KOPT-K1 (cell line): Measurements from ENCODE around the gene TMEM168.

Experiments used
- H3K27ac ChIP-seq: fragments of 200-600 bp; sonication (generic); 2 replicates; pipeline ENCODE4 v1.5.1; 2016; ENCODE audit warnings: antibody characterized with exemption, mild to moderate bottlenecking, low read depth, low read length; ENCODE audit not compliant: poor library complexity, severe bottlenecking
- H3K36me3 ChIP-seq: fragments of 200-600 bp; sonication (generic); 2 replicates; pipeline ENCODE4 v1.5.1; 2017; ENCODE audit warnings: antibody characterized with exemption, mild to moderate bottlenecking, low read length, moderate library complexity; ENCODE audit not compliant: insufficient read depth
- H3K9me3 ChIP-seq: fragments of 200-600 bp; sonication (generic); 2 replicates; pipeline ENCODE4 v1.5.1; 2017; ENCODE audit warnings: antibody characterized with exemption, low read length, mild to moderate bottlenecking; ENCODE audit not compliant: insufficient read depth, poor library complexity, severe bottlenecking

The TMEM168 gene

DNA sequence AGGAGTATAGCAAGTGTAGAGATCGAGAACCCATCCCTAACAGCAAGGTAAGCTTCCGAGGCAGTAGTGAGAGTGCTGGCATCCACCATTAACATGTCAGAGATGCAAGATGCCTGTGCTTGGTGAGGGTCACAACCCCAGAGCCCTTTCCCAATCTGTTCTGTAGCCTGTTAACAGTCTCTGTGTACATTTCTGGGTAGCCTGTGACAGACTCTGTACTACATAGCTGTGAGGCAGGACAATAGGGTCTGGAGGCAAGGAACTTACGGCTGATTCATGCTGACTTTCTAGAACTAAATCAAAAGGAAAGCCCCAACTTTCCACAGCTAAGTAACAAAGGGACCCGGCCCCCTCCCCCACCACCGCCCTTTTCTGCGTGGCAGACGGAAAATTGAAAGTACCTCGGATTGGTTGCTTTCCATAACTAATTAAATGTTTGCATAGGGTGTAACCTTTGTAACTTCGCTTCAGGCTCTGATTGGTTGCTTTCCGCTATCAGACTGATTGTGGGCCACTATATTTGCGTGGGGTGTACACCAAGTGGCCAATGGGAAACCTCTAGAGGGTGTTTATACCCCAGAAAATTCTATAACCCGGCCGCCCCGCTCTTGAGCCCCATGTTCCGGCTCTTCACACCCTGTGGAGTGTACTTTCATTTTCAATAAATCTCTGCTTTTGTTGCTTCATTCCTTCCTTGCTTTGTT lies 1.4 kb upstream of the TMEM168 start:
- Histone ChIP-seq H3K36me3 (no peaks in the 10 kb centered on the region), H3K27ac (no peak overlapping the region), H3K9me3 (no peaks in the 10 kb centered on the region)

DNA sequence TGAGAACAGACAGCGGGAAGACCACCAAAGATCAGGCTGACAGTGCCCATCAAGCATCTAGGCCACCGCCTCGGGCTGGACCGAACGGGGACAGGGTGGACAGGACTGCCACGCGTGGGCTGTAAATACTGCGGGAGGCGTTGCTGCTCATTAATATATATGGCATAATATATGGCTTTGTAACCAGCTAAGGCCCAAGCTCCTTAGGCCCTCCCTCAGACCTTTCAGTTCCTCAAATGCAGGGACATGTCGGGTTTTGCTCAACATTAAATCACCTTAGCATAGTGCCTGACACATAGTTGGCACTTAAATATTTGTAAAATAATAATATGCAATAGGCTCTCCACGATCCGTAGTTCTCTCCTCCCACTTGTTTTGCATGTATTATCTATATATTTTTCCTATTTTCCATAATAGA lies 402 bp upstream of the TMEM168 start:
- H3K36me3 ChIP-seq, result no peaks in the 10 kb centered on the region
- H3K9me3 ChIP-seq, result no peaks in the 10 kb centered on the region
- peak overlapping the region; percentile 75 for H3K27ac ChIP-seq

DNA sequence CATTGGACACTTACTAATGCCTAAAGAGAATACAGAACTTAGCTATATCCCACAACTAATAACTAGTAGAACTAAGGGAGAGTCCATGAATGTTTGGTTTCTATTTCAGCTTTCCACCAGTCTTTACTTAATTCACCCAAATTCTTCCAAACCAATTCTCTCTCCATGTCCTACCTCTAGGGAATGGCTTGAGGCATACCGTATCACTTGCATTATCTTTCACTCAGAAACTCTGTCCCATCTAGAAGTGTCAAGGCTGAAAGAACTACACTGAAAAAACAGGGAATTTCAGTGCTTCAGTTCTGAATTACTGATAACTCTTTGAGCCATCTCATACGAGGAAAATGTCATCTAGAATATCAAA lies 758 bp downstream of the TMEM168 start:
- Histone ChIP-seq H3K27ac (peak overlapping the region; percentile 75), H3K9me3 (no peaks in the 10 kb centered on the region), H3K36me3 (peaks cover 3% of the 10 kb centered on the region)

DNA sequence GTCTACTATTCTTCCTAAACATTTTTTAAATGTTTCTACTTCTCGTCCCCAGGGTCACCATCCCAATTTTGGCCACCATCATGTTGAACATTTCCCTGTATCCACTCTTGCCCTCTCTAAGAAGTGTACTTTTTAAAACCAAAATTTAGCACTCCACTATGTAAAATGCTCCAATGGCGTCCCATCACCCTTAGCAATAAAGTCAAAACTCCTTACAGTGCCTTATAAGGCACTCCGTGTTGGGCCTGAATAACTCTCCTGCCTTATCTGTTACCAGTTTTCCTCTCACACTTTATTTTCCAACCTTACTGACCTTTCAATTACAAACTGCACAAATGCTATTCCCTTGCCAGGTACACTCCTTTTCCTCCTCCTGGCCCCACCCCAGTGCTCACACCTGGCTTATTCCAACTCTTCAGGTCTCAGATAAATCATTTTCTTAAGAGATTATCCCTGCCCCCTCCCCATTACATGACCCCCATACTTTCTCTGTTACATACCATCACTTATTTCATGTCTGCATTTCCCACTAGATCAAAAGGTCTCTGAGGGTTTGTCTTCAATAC lies 1.3 kb downstream of the TMEM168 start:
- Histone ChIP-seq H3K27ac (peak overlapping the region; percentile 75), H3K9me3 (no peaks in the 10 kb centered on the region), H3K36me3 (peaks cover 8% of the 10 kb centered on the region)

DNA sequence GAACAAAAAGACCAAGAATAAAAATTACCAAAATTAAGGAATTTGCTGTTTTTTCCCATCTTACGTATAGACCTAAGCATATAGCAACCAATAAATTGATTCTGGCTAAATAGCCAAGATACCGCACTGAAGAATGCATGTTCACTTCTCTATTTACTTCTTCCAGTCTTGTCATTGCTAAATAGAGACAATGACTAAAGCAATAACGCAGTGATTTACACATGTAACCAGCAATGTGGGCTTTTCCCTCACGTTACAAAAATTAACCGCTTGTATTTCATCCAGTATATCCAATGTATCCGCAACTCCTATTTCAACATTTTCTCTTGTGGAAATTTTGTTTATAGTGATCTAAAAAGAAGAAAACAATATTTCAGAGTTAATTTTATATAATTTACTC lies 5.6 kb downstream of the TMEM168 start:
- Histone ChIP-seq H3K9me3 (no peaks in the 10 kb centered on the region), H3K27ac (no peak overlapping the region), H3K36me3 (peaks cover 37% of the 10 kb centered on the region)

DNA sequence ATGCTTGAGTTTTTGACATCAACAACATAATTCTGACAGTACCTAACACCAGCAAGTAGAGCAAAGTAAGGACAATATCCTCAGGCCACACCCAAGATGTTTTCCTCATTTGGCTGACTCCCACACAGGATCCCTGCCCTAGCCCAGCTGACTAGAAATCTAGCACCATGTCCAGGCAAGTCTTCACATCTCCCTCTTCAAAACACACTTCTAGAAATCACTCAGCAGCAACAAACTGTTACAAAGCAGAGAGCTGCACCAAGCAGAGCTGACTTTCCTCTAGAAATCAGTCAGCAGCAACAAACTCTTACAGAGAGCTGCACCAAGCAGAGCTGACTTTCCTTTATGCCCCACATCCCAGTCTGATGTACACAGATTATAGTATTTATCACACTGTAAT lies 7.7 kb downstream of the TMEM168 start:
- peaks cover 45% of the 10 kb centered on the region for H3K36me3 ChIP-seq
- no peak overlapping the region for H3K27ac ChIP-seq
- peaks cover 1% of the 10 kb centered on the region for H3K9me3 ChIP-seq

DNA sequence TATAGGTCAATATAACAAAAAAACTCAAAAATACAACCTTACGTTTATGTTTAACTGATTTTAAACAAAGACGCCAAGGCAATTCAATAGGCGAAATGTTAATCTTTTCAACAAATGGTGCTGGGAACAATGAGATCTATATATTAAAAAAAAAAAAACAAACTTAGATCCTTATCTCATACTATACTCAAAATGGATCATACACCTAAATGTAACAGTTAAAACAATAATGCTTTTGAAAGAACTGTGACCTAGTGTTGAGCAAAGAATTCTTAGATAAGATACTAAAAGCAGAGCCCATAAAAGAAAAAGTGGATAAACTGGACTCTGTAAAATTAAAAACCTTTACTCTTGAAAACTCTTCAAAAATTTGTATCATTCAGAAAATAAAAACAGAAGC lies 8.6 kb downstream of the TMEM168 start:
- H3K27ac ChIP-seq, result no peak overlapping the region
- H3K36me3 ChIP-seq, result peaks cover 45% of the 10 kb centered on the region
- peaks cover 4% of the 10 kb centered on the region for H3K9me3 ChIP-seq

DNA sequence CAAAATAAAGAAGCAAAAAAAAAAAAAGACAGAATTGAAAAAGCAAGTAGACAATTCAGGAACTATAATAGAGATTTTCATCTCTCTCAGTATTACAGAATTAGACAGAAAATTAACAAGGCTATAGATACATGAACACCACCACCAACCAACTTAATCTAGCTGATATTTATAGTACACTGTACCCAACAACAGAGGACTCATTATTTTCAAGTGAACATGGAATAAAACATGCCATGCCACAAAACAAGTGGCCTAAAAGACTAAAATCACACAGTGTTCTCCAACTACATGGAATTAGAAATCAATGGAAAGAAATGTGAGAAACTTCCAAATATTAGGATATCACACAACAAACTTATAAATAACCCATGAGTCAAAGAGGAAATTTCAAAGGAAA lies 9.1 kb downstream of the TMEM168 start:
- Histone ChIP-seq H3K9me3 (peaks cover 4% of the 10 kb centered on the region), H3K27ac (no peak overlapping the region), H3K36me3 (peaks cover 45% of the 10 kb centered on the region)

DNA sequence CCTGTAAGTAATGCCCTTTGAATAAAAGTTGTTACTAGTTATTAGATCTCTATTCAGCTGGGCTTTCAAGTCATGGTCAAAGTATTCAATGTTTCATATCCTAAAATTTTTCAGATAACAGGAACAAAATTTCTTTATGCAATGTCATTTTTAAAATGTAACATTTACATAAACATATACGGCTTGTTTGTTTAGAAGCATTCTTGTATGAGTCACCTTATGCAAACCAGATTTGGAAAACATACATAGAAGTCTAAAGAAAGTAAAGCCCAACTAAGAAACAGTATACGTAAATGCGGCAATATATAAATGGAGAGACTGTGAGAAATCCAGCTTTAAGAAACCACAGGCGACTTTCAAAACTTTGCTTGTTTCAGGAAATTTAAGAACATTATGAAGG lies 10.5 kb downstream of the TMEM168 start:
- H3K9me3 ChIP-seq, result peaks cover 4% of the 10 kb centered on the region
- peaks cover 45% of the 10 kb centered on the region for H3K36me3 ChIP-seq
- H3K27ac ChIP-seq, result no peak overlapping the region

DNA sequence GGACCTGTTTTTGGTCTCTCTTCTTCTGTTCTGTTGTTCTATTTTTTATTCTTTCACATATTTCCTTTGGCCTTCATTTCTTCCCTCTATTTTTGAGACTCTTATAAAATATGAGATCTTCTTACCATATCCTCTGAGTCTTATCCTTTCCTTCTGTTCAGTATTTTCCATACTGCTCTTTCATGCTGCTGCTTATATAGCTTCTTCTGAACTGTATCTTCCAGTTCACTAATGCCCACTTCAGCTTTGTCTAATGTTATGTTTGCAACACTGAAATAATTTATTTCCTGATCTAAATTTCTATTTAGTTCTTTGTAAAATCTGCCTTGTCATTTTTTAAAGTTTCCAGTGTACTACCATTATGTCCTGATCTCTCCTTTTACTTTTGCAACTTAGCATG lies 12.8 kb downstream of the TMEM168 start:
- Histone ChIP-seq H3K36me3 (peaks cover 22% of the 10 kb centered on the region; the same call in 1 of the 2 replicates), H3K9me3 (peaks cover 4% of the 10 kb centered on the region), H3K27ac (no peak overlapping the region)

DNA sequence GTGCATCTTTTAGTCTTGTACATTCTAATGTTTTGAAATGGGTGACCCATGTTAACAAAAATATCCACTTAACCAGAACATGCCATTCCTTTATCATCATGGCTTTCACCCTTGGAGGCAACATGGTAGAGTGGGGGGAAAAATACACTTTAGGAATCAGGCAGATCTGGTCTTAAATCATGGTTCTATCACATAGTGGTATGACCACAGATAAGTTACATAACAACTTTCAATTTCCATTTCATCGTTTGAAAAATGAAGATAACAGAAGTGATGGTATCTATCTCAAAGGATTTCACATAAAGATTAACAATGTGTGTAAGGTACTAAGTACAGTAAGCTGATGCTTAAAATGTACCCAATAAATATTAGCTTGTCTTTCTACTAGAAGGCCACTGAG lies 19.0 kb downstream of the TMEM168 start:
- Histone ChIP-seq H3K36me3 (0 out of 2 replicates have a peak, but pooled peaks cover 6% of the 10 kb centered on the region), H3K27ac (no peak overlapping the region), H3K9me3 (no peaks in the 10 kb centered on the region)

DNA sequence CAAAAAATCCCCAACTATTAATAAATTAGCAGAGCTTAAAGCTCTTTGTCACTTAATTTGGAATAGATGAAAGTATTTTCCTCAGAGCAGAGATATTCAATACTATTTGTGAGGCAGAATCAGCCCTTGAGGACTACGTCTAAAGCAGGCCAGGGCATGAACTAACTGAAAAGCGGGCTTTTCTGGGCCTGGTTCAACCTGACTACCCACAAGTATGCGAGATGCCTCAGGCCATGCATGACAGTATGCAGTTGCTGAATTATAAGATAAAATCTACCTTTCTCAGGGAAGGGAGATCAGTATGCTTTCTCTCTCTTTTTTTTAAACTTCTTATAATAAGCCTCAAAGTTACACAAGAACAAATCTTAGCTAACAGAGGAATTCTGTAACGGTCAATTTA lies 20.1 kb downstream of the TMEM168 start:
- 0 out of 2 replicates have a peak, but pooled peaks cover 6% of the 10 kb centered on the region for H3K36me3 ChIP-seq
- H3K9me3 ChIP-seq, result no peaks in the 10 kb centered on the region
- H3K27ac ChIP-seq, result no peak overlapping the region

DNA sequence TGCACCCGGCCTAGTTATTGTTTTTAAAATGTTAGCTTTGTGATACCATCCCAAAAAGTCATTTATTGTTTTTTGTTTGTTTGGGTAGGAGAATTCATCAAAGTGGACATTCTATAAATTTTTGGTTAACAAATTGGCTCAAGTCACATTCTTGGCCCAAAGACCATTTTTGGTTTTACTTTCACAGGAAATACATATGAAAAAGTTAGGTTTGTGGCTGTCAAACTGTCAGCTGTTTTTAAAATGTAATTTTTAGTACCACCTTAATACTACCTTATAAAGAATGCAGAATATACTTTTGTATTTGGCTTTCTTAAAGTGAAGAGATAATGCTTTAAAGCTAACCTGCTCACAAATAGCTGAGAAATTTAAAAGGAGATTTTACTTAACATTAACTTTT lies 25.1 kb downstream of the TMEM168 start:
- no peaks in the 10 kb centered on the region for H3K9me3 ChIP-seq
- H3K27ac ChIP-seq, result no peak overlapping the region
- 0 out of 2 replicates have a peak, but pooled peaks cover 6% of the 10 kb centered on the region for H3K36me3 ChIP-seq

DNA sequence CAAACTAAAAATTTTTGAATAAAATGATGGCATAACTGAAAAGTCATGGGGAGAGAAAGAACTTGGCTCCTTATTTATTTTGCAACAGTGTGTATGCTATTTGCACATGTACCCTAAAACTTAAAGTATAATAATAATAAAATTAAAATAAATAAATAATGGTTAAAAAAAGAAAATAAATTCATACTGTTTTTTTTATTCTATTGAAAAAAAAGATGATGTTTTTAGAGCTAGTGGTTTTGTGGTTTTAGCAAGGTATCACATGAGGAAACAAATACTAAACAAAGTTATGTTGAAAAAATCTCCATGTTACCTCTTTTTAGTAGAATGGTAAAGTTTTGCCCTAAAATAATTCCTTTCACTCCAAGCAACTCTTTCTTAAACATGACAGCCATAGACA lies 26.2 kb downstream of the TMEM168 start:
- H3K27ac ChIP-seq, result no peak overlapping the region
- no peaks in the 10 kb centered on the region for H3K9me3 ChIP-seq
- H3K36me3 ChIP-seq, result 0 out of 2 replicates have a peak, but pooled peaks cover 6% of the 10 kb centered on the region

DNA sequence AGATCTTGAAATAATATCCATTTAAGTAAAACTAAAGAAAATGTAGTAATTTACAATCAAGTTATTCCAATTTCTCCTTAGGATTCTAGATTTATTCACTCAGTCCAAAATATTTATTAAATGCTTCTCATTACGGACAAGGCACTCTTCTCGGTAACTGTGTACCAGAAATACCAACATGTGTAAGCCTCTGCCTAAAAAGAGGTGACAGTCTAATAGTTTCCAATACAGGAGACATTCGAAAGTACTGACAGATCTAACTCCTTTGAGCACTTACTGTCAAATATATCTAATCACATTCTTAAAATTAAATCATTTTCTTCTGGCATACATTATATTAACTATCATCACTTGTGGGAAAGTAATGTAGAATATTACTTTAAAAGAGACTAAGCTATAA lies 26.9 kb downstream of the TMEM168 start:
- H3K9me3 ChIP-seq, result no peaks in the 10 kb centered on the region
- 0 out of 2 replicates have a peak, but pooled peaks cover 6% of the 10 kb centered on the region for H3K36me3 ChIP-seq

DNA sequence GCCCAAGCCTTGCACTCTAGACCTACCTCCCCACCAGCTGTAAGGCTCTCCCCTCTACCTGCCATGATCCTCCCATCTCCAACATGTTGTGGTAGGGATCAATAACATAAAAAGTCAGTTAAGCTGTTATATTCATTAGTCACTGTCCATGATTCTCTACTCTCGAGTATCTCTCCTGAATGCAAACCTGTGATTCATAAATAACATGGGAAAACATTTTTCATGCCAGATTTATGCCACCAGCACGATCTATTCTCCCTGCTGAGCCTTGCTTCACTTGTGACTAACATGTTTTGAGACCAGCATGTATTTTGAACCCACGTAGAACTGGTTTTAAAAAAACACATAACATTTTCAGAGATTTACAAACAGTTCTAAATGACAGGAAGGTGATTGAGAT lies 30.3 kb downstream of the TMEM168 start:
- Histone ChIP-seq H3K36me3 (no peaks in the 10 kb centered on the region), H3K27ac (no peak overlapping the region), H3K9me3 (no peaks in the 10 kb centered on the region)

More for the DNA sequence above, 26.9 kb downstream of the TMEM168 start:
- H3K27ac ChIP-seq, result no peak overlapping the region
